GM12864 (cell line): ENCODE results near the gene PLEKHA6.
"Not testable (repeated sequence)": the region's sequence is repeated elsewhere in the genome, so short reads cannot be mapped to it uniquely, and the experiment has no call there.

Source experiments
- DNase-seq: peaks from one replicate; pipeline ENCODE4 v3.0.0-alpha.2; 2011; ENCODE audit warnings: low read depth
- H3K4me3 ChIP-seq: 2 replicates; pipeline ENCODE4 v1.5.1; 2011; ENCODE audit warnings: mild to moderate bottlenecking, low read depth, low read length, control low read depth
- TF ChIP-seq, protein P1 (sequence below): IDR thresholded peaks from 2 replicates; pipeline ENCODE4 v1.5.1; 2011; ENCODE audit warnings: low read depth, mild to moderate bottlenecking, moderate library complexity, low read length, control low read depth, inconsistent platforms; ENCODE audit errors: missing control alignments

PLEKHA6 gene

DNA sequence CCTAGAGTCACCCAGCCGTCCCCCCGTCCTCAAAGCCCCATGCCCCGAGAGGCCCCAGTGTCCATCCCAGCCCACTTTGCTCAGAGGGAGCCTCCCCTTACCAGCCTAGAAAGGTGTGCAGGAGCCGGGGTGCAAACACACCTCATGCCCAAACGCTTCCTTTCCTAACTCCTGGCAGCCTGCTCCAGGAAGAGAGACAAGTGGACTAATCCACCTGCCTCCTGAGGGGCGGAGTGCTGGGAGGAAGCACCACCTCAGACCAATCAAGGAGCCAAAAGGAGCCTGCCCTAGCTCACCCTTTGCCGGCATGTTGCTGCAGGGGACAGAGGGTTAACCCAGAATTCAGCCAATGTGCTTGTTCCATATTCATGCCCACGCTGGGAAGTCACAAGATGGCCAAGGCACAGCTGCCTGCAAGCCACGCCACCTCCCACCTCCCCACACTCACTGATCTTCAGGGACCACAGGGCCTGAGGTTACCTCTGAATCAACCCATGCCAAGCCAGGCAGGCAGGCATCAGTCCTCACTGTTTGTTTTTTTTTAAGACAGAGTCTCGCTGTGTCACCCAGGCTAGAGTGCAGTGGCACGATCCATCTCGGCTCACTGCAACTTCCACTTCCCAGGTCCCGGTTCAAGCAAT lies 27.8 kb downstream of the PLEKHA6 start:
- DNase-seq, result no peak
- TF ChIP-seq, protein P1, sequence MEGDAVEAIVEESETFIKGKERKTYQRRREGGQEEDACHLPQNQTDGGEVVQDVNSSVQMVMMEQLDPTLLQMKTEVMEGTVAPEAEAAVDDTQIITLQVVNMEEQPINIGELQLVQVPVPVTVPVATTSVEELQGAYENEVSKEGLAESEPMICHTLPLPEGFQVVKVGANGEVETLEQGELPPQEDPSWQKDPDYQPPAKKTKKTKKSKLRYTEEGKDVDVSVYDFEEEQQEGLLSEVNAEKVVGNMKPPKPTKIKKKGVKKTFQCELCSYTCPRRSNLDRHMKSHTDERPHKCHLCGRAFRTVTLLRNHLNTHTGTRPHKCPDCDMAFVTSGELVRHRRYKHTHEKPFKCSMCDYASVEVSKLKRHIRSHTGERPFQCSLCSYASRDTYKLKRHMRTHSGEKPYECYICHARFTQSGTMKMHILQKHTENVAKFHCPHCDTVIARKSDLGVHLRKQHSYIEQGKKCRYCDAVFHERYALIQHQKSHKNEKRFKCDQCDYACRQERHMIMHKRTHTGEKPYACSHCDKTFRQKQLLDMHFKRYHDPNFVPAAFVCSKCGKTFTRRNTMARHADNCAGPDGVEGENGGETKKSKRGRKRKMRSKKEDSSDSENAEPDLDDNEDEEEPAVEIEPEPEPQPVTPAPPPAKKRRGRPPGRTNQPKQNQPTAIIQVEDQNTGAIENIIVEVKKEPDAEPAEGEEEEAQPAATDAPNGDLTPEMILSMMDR, result no peak
- H3K4me3 ChIP-seq, result no peak overlapping the region

DNA sequence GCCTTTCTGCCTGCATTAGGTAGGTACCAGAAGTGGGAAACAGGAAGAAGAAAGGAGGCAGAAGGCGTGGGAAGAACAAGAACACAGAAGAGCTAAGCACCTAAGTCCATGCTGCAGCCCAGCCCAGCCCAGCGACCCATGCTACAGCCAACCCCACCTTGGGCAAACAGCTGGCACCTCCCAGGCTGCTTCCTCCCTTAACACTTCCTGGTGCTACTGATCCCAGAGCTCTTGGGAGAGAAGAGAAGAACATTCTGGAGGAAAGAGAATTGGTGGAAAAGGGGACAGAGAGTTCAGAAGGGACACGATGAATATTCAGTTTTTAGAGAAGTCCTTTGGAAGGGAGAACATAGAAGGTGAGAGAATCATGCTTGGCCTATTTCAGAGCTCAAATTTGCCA lies 28.5 kb downstream of the PLEKHA6 start:
- no peak for DNase-seq
- TF ChIP-seq, protein P1, result no peak
- H3K4me3 ChIP-seq, result no peak overlapping the region

DNA sequence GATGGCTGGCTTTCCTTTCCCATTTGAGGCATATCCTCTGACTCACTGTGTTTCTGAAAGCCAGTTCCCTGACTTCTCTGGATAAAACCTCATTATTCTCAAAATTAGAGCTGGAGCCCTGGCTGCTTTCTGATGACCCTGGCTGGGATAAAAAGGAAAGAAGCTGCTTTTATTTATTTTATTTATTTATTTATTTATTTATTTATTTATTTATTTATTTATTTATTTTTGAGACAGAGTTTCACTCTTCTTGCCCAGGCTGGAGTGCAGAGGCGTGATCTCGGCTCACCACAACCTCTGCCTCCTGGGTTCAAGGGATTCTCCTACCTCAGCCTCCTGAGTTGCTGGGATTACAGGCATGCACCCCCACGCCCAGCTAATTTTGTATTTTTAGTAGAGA lies 31.9 kb downstream of the PLEKHA6 start:
- H3K4me3 ChIP-seq, DNase-seq: not testable (repeated sequence)

DNA sequence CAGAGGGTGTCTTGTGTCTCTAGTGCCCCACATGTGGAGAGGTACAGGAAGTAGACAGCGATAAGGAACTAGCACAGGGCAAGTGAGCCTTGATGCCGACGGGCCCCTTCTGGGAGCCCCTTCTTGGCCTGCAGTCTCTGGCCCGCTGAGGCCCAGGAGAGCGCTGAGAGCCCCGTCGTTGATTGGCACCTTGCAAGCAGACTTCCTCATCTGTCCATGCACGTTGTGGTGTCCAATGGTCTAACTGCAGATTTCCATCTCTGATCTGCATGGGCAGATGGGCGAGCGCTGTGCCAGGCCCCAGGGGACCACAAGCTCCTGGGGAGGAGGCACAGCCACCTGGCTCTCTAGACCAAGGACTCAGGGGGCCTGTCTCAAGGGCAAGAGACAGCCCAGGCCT lies 32.4 kb downstream of the PLEKHA6 start:
- no peak for DNase-seq
- TF ChIP-seq, protein P1, result no peak
- H3K4me3 ChIP-seq, result no peak overlapping the region

DNA sequence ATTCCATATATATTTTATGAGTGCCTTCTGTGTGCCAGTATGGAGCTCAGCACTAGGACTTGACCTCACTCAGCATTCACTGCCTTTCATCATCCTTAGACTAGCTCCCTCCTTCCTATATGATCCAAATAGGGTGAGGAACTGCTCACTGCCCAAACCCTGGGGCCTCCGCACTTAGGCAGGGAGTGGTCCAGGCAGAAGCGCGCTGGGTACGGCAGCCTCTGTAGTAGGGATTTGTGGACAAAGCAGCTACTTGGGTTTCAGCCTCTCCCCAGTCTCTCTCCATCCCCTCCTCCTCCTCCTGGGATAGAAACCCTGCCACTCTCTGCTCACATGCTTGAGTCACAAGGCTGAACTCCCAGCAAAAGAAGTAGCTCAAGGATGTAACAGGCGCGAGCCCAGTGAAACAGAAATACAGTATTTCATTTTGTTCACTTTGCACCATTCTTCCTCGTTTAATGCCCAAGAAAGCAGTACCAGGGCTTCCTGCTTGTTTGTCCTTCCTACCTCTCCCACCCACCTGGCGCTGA lies 32.9 kb downstream of the PLEKHA6 start:
- H3K4me3 ChIP-seq, result no peak overlapping the region
- no peak for DNase-seq
- TF ChIP-seq, protein P1, result no peak

DNA sequence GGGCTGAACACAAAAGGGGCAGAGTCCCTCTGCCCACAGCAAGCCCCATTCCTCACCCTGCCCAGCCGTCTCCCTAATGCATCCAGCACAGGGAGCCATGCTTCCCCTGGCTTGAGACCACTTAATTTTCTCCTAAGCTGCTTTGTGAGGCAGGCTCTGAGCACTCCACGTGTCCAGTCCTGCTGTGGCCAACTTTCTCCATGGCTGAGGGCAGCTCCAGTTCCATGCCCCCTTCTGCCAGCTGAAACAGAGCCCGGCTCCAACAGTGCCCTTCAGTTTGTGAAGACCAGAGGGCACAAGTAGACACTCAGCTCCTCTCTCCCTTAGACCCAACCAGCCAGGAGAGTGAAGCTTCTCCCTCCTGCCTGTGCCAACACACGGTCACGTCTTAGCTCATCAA lies 33.8 kb downstream of the PLEKHA6 start:
- DNase-seq, result no peak
- TF ChIP-seq, protein P1, result no peak
- H3K4me3 ChIP-seq, result no peak overlapping the region

DNA sequence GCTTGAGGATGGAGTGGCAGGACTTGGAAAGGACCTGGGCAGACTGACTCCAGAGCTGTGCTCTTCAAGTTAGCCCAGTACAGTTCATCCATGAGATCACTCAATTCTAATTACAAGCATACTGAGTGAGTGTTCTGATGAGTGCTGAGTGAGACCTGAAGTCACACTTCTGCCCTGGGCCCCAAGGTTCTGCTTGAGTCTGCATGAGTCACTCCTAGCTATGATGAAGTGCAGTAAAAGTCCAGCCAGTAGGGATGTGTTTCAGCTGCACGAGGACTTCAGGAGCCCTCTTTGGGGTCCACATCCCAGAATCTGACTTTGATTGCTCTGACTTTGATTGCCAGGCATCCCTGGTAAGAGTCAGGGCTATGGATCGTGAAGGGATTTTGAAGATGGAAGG lies 35.8 kb downstream of the PLEKHA6 start:
- no peak for DNase-seq
- TF ChIP-seq, protein P1, result no peak
- no peak overlapping the region for H3K4me3 ChIP-seq
